B cell (primary cell): ENCODE measurements around the gene MSH4.

Experiments
- CTCF ChIP-seq: fragments of 200-600 bp; IDR thresholded peaks from one replicate; pipeline ENCODE4 v1.8.0; 2022; ENCODE audit warnings: antibody characterized with exemption, mild to moderate bottlenecking
- EZH2 ChIP-seq: IDR thresholded peaks from 2 replicates; pipeline ENCODE4 v1.6.1; 2012; ENCODE audit warnings: borderline replicate concordance, low read depth, mild to moderate bottlenecking, moderate library complexity, low read length; ENCODE audit not compliant: insufficient read depth, poor library complexity, severe bottlenecking

- TF ChIP-seq CTCF = no peak
- TF ChIP-seq EZH2 = no peak
Measured at GRCh38 chr1:75795703-75796193, 934 bp upstream of the MSH4 start.
